CD14-positive monocyte (primary cell): ENCODE results near the gene LCORL. TPM values are rescaled to one million over a fixed set of nuclear protein-coding genes. Genes with fewer than 3 reads are reported as not detected.

Source experiments
- DNase-seq, 3 donors: peaks; one replicate each; pipeline ENCODE4 v3.0.0-alpha.2; 2011 to 2022
- H2AFZ ChIP-seq: 2 replicates; pipeline ENCODE4 v1.6.0; 2012; ENCODE audit warnings: mild to moderate bottlenecking, low read depth, low read length, inconsistent platforms; ENCODE audit not compliant: insufficient read depth, poor library complexity, severe bottlenecking
- H3K27ac ChIP-seq, 2 donors: 1 replicate in 1 of 2; 2 replicates in 1 of 2; pipeline ENCODE4 v1.5.1; 2012 to 2013; ENCODE audit warnings: low read length in 2 of 2, control low read depth in 1 of 2, inconsistent platforms in 1 of 2, low read depth in 1 of 2, mild to moderate bottlenecking in 1 of 2
- H3K27me3 ChIP-seq, 2 donors: one replicate each; pipeline versions ENCODE4 v1.6.0 to v1.6.1; 2011 to 2013; ENCODE audit warnings: low read length in 2 of 2; ENCODE audit not compliant: control insufficient read depth in 2 of 2, insufficient read depth in 2 of 2
- H3K36me3 ChIP-seq, 2 donors: replicated peaks in 1 of 2; 1 replicate in 1 of 2; 2 replicates in 1 of 2; pipeline versions ENCODE4 v1.5.1 to v1.6.1; 2012 to 2013; ENCODE audit warnings: low read length in 2 of 2, control low read depth in 1 of 2, inconsistent platforms in 1 of 2, mild to moderate bottlenecking in 1 of 2; ENCODE audit not compliant: insufficient read depth in 2 of 2, control insufficient read depth in 1 of 2
- H3K4me1 ChIP-seq, 2 donors: 1 replicate in 1 of 2; 2 replicates in 1 of 2; pipeline versions ENCODE4 v1.5.1 to v1.6.1; 2012 to 2013; ENCODE audit warnings: low read length in 2 of 2, control low read depth in 1 of 2, inconsistent platforms in 1 of 2, mild to moderate bottlenecking in 1 of 2, moderate library complexity in 1 of 2; ENCODE audit not compliant: insufficient read depth in 2 of 2, control insufficient read depth in 1 of 2
- H3K4me2 ChIP-seq: replicated peaks from 2 replicates; pipeline ENCODE3; 2012; ENCODE audit warnings: low read length, moderate library complexity, mild to moderate bottlenecking; ENCODE audit not compliant: poor library complexity, severe bottlenecking; ENCODE audit errors: extremely low read depth
- H3K4me3 ChIP-seq, 3 experiments: fragments of 200-600 bp in 1 of 3; sonication (generic) in 1 of 3; replicated peaks in 1 of 3; 1 replicate in 2 of 3; 2 replicates in 1 of 3; pipeline ENCODE4 v1.5.1; 2011 to 2013; ENCODE audit warnings: low read length in 3 of 3, mild to moderate bottlenecking in 3 of 3, control low read depth in 2 of 3, low read depth in 2 of 3, inconsistent platforms in 1 of 3, moderate library complexity in 1 of 3
- H3K79me2 ChIP-seq: 2 replicates; pipeline ENCODE4 v1.6.0; 2012; ENCODE audit warnings: mild to moderate bottlenecking, control low read depth, inconsistent platforms, low read length, moderate library complexity; ENCODE audit not compliant: insufficient read depth
- H3K9ac ChIP-seq: 2 replicates; pipeline ENCODE4 v1.6.0; 2017; ENCODE audit warnings: low read length, mild to moderate bottlenecking; ENCODE audit not compliant: insufficient read depth, poor library complexity, severe bottlenecking
- H3K9me3 ChIP-seq, 2 donors: replicated peaks in 1 of 2; 1 replicate in 1 of 2; 2 replicates in 1 of 2; pipeline versions ENCODE4 v1.5.1 to v1.6.1; 2012 to 2013; ENCODE audit warnings: low read length in 2 of 2, control low read depth in 1 of 2; ENCODE audit not compliant: control insufficient read depth in 1 of 2, insufficient read depth in 1 of 2
- H4K20me1 ChIP-seq: 2 replicates; pipeline ENCODE4 v1.6.0; 2012; ENCODE audit warnings: mild to moderate bottlenecking, low read length, control low read depth, moderate library complexity; ENCODE audit not compliant: insufficient read depth
- H3K27ac Mint-ChIP-seq, 7 donors: one replicate each; pipeline ENCODE4 v1.8.0; 2020; ENCODE audit warnings: mild to moderate bottlenecking in 7 of 7, mixed read lengths in 7 of 7, moderate library complexity in 6 of 7, inconsistent platforms in 2 of 7
- H3K27me3 Mint-ChIP-seq, 3 donors: one replicate each; pipeline ENCODE4 v1.8.0; 2021 to 2022; ENCODE audit warnings: low read depth in 3 of 3, mild to moderate bottlenecking in 3 of 3, mixed read lengths in 3 of 3, moderate library complexity in 3 of 3, inconsistent platforms in 1 of 3
- H3K36me3 Mint-ChIP-seq, 2 donors: one replicate each; pipeline ENCODE4 v1.8.0; 2020; ENCODE audit warnings: mixed read lengths in 2 of 2, inconsistent platforms in 1 of 2, mild to moderate bottlenecking in 1 of 2
- H3K4me1 Mint-ChIP-seq: one replicate; pipeline ENCODE4 v1.8.0; 2020; ENCODE audit warnings: mild to moderate bottlenecking, mixed read lengths
- H3K4me3 Mint-ChIP-seq, 2 donors: one replicate each; pipeline ENCODE4 v1.8.0; 2020; ENCODE audit warnings: mild to moderate bottlenecking in 2 of 2, mixed read lengths in 2 of 2, moderate library complexity in 1 of 2
- H3K9me3 Mint-ChIP-seq, 7 donors: one replicate each; pipeline ENCODE4 v1.8.0; 2020 to 2022; ENCODE audit warnings: mixed read lengths in 7 of 7, mild to moderate bottlenecking in 6 of 7, moderate library complexity in 6 of 7, inconsistent platforms in 2 of 7
- CTCF ChIP-seq: fragments of 200-600 bp; IDR thresholded peaks from one replicate; pipeline ENCODE4 v1.8.0; 2022; ENCODE audit warnings: antibody characterized with exemption, mild to moderate bottlenecking
- WGBS: methylation state at CpG from one replicate; pipeline ENCODE4 v1.1.5; 2013; ENCODE audit warnings: missing lambda C conversion rate; ENCODE audit not compliant: insufficient coverage; 5-methylcytosine and 5-hydroxymethylcytosine counted together
- intact Hi-C, 2 donors: fragments of 100-400 bp; cut with micrococcal nuclease; formaldehyde crosslinking; loops; one replicate each; pipeline versions ENCODE4 v1.15.0 to v1.15.1; 2023
- polyA plus RNA-seq, 3 donors: library from polyadenylated mRNA; depleted of rRNA in 1 of 3; unstranded in 2 of 3; stranded (reverse) in 1 of 3; fragments of 300-500 nt in 2 of 3; fragments of >200 nt in 1 of 3; fragmentation: Illumina TruSeq in 2 of 3; gene quantifications; 1 replicate in 2 of 3; 2 replicates in 1 of 3; pipeline ENCODE4 v1.2.3, GENCODE V29; 2012 to 2021

The LCORL gene
- polyA plus RNA-seq, 3 donors = 3.1 to 19.1 (median 9.6) TPM

DNA sequence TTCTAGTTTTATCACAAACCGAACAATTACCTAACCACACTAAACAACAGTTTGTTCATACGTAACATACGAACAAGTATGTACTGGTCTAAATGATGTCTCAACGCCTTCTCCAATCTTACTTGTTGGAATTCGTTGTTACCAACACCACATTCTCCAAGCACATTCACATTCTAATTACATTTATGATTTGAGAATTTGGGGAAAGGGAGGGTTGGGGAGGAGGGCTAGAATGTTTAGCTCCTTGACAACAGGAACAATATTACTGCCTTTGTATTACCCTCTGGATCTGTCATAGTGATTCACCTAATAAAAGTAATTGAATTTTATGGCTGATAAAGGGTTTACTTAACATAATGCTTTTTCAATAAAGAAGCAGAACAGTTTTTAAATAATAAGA lies 24.4 kb downstream of the LCORL start:
- no peak overlapping the region for H3K27ac ChIP-seq
- no peak for DNase-seq
- no peak overlapping the region for H3K9ac ChIP-seq
- Mint-ChIP-seq H3K27ac (no peak overlapping the region), H3K36me3 (peaks cover 3 to 4% of the 10 kb centered on the region in 2 donors), H3K9me3 (peaks cover 0 to 6% (median 3%) of the 10 kb centered on the region in 7 donors), H3K4me1 (no peaks in the 10 kb centered on the region), H3K27me3 (no peaks in the 10 kb centered on the region), H3K4me3 (no peak overlapping the region)
- no peak overlapping the region for H3K4me2 ChIP-seq
- H3K27me3 ChIP-seq = no peaks in the 10 kb centered on the region
- no peaks in the 10 kb centered on the region for H3K36me3 ChIP-seq
- H3K79me2 ChIP-seq = peaks cover 91% of the 10 kb centered on the region
- no peak overlapping the region for H3K4me3 ChIP-seq
- peaks cover 68% of the 10 kb centered on the region for H4K20me1 ChIP-seq
- TF ChIP-seq CTCF = no peak
- no peaks in the 10 kb centered on the region for H3K4me1 ChIP-seq
- intact Hi-C loops = no loop called here
- WGBS = 100% methylated on average over 1 of the region's 5 CpGs
- no peak overlapping the region for H2AFZ ChIP-seq
- peaks cover 2 to 3% of the 10 kb centered on the region in 2 donors for H3K9me3 ChIP-seq

DNA sequence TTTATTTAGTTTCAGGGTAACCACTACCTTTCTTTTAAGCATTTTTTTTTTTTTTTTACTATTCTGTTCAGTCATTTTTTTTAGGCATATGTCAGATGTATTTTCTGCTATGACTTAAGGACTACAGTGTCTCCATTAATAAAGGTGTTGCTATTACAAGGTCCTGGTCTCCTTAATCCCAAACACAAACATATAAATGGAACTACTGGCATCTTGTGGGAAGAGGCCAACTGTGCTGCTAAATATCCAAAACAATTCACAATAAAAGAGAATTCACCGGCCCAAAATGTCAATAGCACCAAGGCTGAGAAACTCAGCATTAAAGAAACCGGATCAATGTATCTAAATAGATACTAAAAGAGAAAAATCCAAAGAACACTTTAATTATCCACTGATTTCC lies 26.4 kb downstream of the LCORL start:
- Histone ChIP-seq H3K27ac (no peak overlapping the region), H3K36me3 (no peaks in the 10 kb centered on the region), H3K9ac (no peak overlapping the region), H3K27me3 (no peaks in the 10 kb centered on the region), H3K9me3 (peaks cover 7 to 8% of the 10 kb centered on the region in 2 donors), H4K20me1 (peaks cover 52% of the 10 kb centered on the region), H3K4me3 (no peak overlapping the region), H3K4me1 (no peaks in the 10 kb centered on the region), H3K4me2 (no peak overlapping the region), H3K79me2 (peaks cover 90% of the 10 kb centered on the region), H2AFZ (no peak overlapping the region)
- Mint-ChIP-seq H3K36me3 (peaks cover 6 to 7% of the 10 kb centered on the region in 2 donors), H3K4me3 (no peak overlapping the region), H3K9me3 (peaks cover 3 to 10% (median 6%) of the 10 kb centered on the region in 7 donors), H3K4me1 (no peaks in the 10 kb centered on the region), H3K27ac (no peak overlapping the region), H3K27me3 (no peaks in the 10 kb centered on the region)
- DNase-seq = no peak
- no CpG with 5 or more reads among the region's 2 CpGs for WGBS
- no peak for TF ChIP-seq CTCF
- intact Hi-C loops = no loop called here
